WTC11 (cell line): ENCODE data around the gene RNF215. TPM values are rescaled to one million over a fixed set of nuclear protein-coding genes. Genes with fewer than 3 reads are reported as not detected.
A peak's percentile ranks its signal among the peaks of the same experiment; 100 is the strongest.

Experiments used
- ATAC-seq: fragments of 200-7000 bp; cut with Tn5 transposase; 2 replicates; pipeline ENCODE4 v1.10.0; 2021; ENCODE audit warnings: mild to moderate bottlenecking, moderate library complexity
- CTCF ChIA-PET: fragments of 300-600 bp; sonication (Branson Sonifier 250); formaldehyde crosslinking; loops from one replicate; lab custom pipeline; 2021; ENCODE audit warnings: antibody characterized with exemption; lab: Charles Lee
- POLR2A ChIA-PET: fragments of 350-600 bp; sonication (Branson Sonifier 250); formaldehyde crosslinking; loops from one replicate; lab custom pipeline; 2021; ENCODE audit warnings: antibody characterized with exemption; lab: Charles Lee
- DNase-seq: peaks from one replicate; pipeline ENCODE4 v3.0.0; 2021; ENCODE audit warnings: low spot score
- H3K27ac Mint-ChIP-seq: 2 replicates; pipeline ENCODE4 v1.8.0; 2021; ENCODE audit warnings: mixed read lengths
- H3K27me3 Mint-ChIP-seq: 2 replicates; pipeline ENCODE4 v1.8.0; 2021; ENCODE audit warnings: low read depth, mild to moderate bottlenecking, moderate library complexity, mixed read lengths
- H3K36me3 Mint-ChIP-seq: 2 replicates; pipeline ENCODE4 v1.8.0; 2021; ENCODE audit warnings: mixed read lengths
- H3K4me1 Mint-ChIP-seq: 2 replicates; pipeline ENCODE4 v1.8.0; 2022; ENCODE audit warnings: mixed read lengths
- H3K4me3 Mint-ChIP-seq: 2 replicates; pipeline ENCODE4 v1.8.0; 2021; ENCODE audit warnings: mild to moderate bottlenecking, moderate library complexity, mixed read lengths
- H3K9me3 Mint-ChIP-seq: 2 replicates; pipeline ENCODE4 v1.8.0; 2021; ENCODE audit warnings: mixed read lengths
- ATF1 ChIP-seq: sonication (generic); formaldehyde crosslinking; IDR thresholded peaks from 2 replicates; pipeline ENCODE4 v1.8.1; 2023; ENCODE audit warnings: mild to moderate bottlenecking, moderate library complexity, missing genetic modification reagents
- CBFB ChIP-seq: sonication (generic); formaldehyde crosslinking; IDR thresholded peaks from 2 replicates; pipeline ENCODE4 v1.8.1; 2022; ENCODE audit warnings: mild to moderate bottlenecking, low read depth, missing genetic modification reagents
- CREB1 ChIP-seq: sonication (generic); formaldehyde crosslinking; IDR thresholded peaks from 2 replicates; pipeline ENCODE4 v1.8.0; 2023; ENCODE audit warnings: mild to moderate bottlenecking, missing genetic modification reagents
- E2F1 ChIP-seq: sonication (generic); formaldehyde crosslinking; IDR thresholded peaks from 2 replicates; pipeline ENCODE4 v1.8.0; 2022; ENCODE audit warnings: mild to moderate bottlenecking, missing genetic modification reagents
- ERG ChIP-seq: fragments of 250-450 bp; sonication (Bioruptor Pico); IDR thresholded peaks from 2 replicates; pipeline ENCODE4 v1.8.0; 2021; ENCODE audit warnings: mild to moderate bottlenecking
- ESRRA ChIP-seq: sonication (generic); formaldehyde crosslinking; IDR thresholded peaks from 2 replicates; pipeline ENCODE4 v1.8.1; 2022; ENCODE audit warnings: mild to moderate bottlenecking, missing genetic modification reagents, borderline replicate concordance
- ETV6 ChIP-seq: sonication (generic); formaldehyde crosslinking; IDR thresholded peaks from 2 replicates; pipeline ENCODE4 v1.8.1; 2022; ENCODE audit warnings: mild to moderate bottlenecking, missing genetic modification reagents
- FOXJ3 ChIP-seq: sonication (generic); formaldehyde crosslinking; IDR thresholded peaks from 2 replicates; pipeline ENCODE4 v1.9.0; 2021; ENCODE audit warnings: missing genetic modification reagents, mild to moderate bottlenecking, borderline replicate concordance
- FOXP1 ChIP-seq: sonication (generic); formaldehyde crosslinking; IDR thresholded peaks from 2 replicates; pipeline ENCODE4 v1.8.0; 2022; ENCODE audit warnings: missing genetic modification reagents, mild to moderate bottlenecking, moderate library complexity, borderline replicate concordance
- GRHL2 ChIP-seq: fragments of 250-450 bp; sonication (Bioruptor Pico); IDR thresholded peaks from 2 replicates; pipeline ENCODE4 v1.8.0; 2022; ENCODE audit warnings: mild to moderate bottlenecking, moderate library complexity; ENCODE audit not compliant: insufficient replicate concordance, severe bottlenecking
- GTF2I ChIP-seq: fragments of 250-450 bp; sonication (Bioruptor Pico); conservative IDR thresholded peaks from 2 replicates; pipeline ENCODE4 v1.4.0; 2021; ENCODE audit warnings: mild to moderate bottlenecking
- IRF2 ChIP-seq: sonication (generic); formaldehyde crosslinking; IDR thresholded peaks from 2 replicates; pipeline ENCODE4 v1.8.0; 2022; ENCODE audit warnings: low read depth, missing genetic modification reagents, borderline replicate concordance
- JAZF1 ChIP-seq: fragments of 250-450 bp; sonication (Bioruptor Pico); IDR thresholded peaks from 2 replicates; pipeline ENCODE4 v1.9.0; 2021; ENCODE audit warnings: moderate library complexity, mild to moderate bottlenecking, inconsistent platforms
- MAX ChIP-seq: sonication (generic); formaldehyde crosslinking; IDR thresholded peaks from 2 replicates; pipeline ENCODE4 v1.8.0; 2022; ENCODE audit warnings: mild to moderate bottlenecking, missing genetic modification reagents
- MXD4 ChIP-seq: fragments of 250-450 bp; sonication (Bioruptor Pico); IDR thresholded peaks from 2 replicates; pipeline ENCODE4 v1.8.0; 2021; ENCODE audit warnings: mild to moderate bottlenecking, moderate library complexity, borderline replicate concordance
- MYBL2 ChIP-seq: sonication (generic); formaldehyde crosslinking; IDR thresholded peaks from 2 replicates; pipeline ENCODE4 v1.8.1; 2023; ENCODE audit warnings: mild to moderate bottlenecking, moderate library complexity, missing genetic modification reagents
- NFYB ChIP-seq: sonication (generic); formaldehyde crosslinking; conservative IDR thresholded peaks from 2 replicates; pipeline ENCODE4 v1.8.0; 2022; ENCODE audit warnings: low read depth, missing genetic modification reagents
- NR2C2 ChIP-seq: sonication (generic); formaldehyde crosslinking; IDR thresholded peaks from 2 replicates; pipeline ENCODE4 v1.8.0; 2022; ENCODE audit warnings: mild to moderate bottlenecking, missing genetic modification reagents
- OVOL2 ChIP-seq: fragments of 250-450 bp; sonication (Bioruptor Pico); IDR thresholded peaks from 2 replicates; pipeline ENCODE4 v1.9.0; 2021; ENCODE audit warnings: mild to moderate bottlenecking, borderline replicate concordance
- RORB ChIP-seq: fragments of 250-450 bp; sonication (Bioruptor Pico); IDR thresholded peaks from 2 replicates; pipeline ENCODE4 v1.9.0; 2021; ENCODE audit warnings: mild to moderate bottlenecking
- SMAD3 ChIP-seq: sonication (generic); formaldehyde crosslinking; IDR thresholded peaks from 2 replicates; pipeline ENCODE4 v1.8.0; 2022; ENCODE audit warnings: missing genetic modification reagents, mild to moderate bottlenecking, borderline replicate concordance
- TEAD4 ChIP-seq: sonication (generic); formaldehyde crosslinking; IDR thresholded peaks from 2 replicates; pipeline ENCODE4 v1.8.0; 2022; ENCODE audit warnings: mild to moderate bottlenecking, missing genetic modification reagents
- TP53 ChIP-seq: sonication (generic); formaldehyde crosslinking; IDR thresholded peaks from 2 replicates; pipeline ENCODE4 v1.8.1; 2023; ENCODE audit warnings: mild to moderate bottlenecking, missing genetic modification reagents
- USF2 ChIP-seq: sonication (generic); formaldehyde crosslinking; IDR thresholded peaks from 2 replicates; pipeline ENCODE4 v1.8.1; 2023; ENCODE audit warnings: mild to moderate bottlenecking, missing genetic modification reagents, moderate library complexity
- ZNF416 ChIP-seq: fragments of 250-450 bp; sonication (Bioruptor Pico); IDR thresholded peaks from 2 replicates; pipeline ENCODE4 v1.9.0; 2021; ENCODE audit warnings: mild to moderate bottlenecking, inconsistent platforms
- ZNF423 ChIP-seq: fragments of 250-450 bp; sonication (Bioruptor Pico); IDR thresholded peaks from 2 replicates; pipeline ENCODE4 v2.1.2; 2022; ENCODE audit warnings: mild to moderate bottlenecking, moderate library complexity
- ZNF671 ChIP-seq: fragments of 250-450 bp; sonication (Bioruptor Pico); IDR thresholded peaks from 2 replicates; pipeline ENCODE4 v1.8.0; 2021; ENCODE audit warnings: mild to moderate bottlenecking
- total RNA-seq: library from RNA; stranded (reverse); gene quantifications from 3 replicates; pipeline ENCODE4 v1.2.3, GENCODE V29; 2021
- TF ChIP-seq, protein P1 (sequence below): sonication (generic); formaldehyde crosslinking; IDR thresholded peaks from 2 replicates; pipeline ENCODE4 v1.8.1; 2023; ENCODE audit warnings: mild to moderate bottlenecking, missing genetic modification reagents
- TF ChIP-seq, protein P2 (sequence below): fragments of 250-450 bp; sonication (Bioruptor Pico); conservative IDR thresholded peaks from 2 replicates; pipeline ENCODE4 v1.9.0; 2021; ENCODE audit warnings: mild to moderate bottlenecking
- TF ChIP-seq, protein P3 (sequence below): fragments of 250-450 bp; sonication (Bioruptor Pico); IDR thresholded peaks from 2 replicates; pipeline ENCODE4 v2.1.2; 2022; ENCODE audit warnings: mild to moderate bottlenecking, moderate library complexity

Gene RNF215
- total RNA-seq, 1 experiment from 2014 or later, result 25.4 TPM

- CTCF ChIA-PET, result interaction anchor here (0.7 to 6.3 kb wide), 22 partner anchors 10 to 332 kb away, joined by 3 to 149 read pairs (median 4); partner anchors contain the start of genes CASTOR1, CCDC157, RNF215 and SEC14L2
- ATAC-seq (peak; percentile 33), DNase-seq (peak; percentile 76)
- no peaks in the 10 kb centered on the region for H3K9me3 Mint-ChIP-seq
- no peaks in the 10 kb centered on the region; the same call in 1 of the 2 replicates for H3K27me3 Mint-ChIP-seq
- peaks cover 32% of the 10 kb centered on the region for H3K4me1 Mint-ChIP-seq
- H3K27ac Mint-ChIP-seq, result peak overlapping the region; percentile 99
- POLR2A ChIA-PET, result interaction anchor here (0.6 to 3.2 kb wide), 11 partner anchors 10 to 336 kb away, joined by 3 to 35 read pairs (median 6); partner anchors contain the start of genes CCDC157, RNF215, SEC14L2 and SF3A1
- H3K4me3 Mint-ChIP-seq, result peak overlapping the region; percentile 83
- H3K36me3 Mint-ChIP-seq, result peaks cover 33% of the 10 kb centered on the region
- TF ChIP-seq ERG (no peak), MXD4 (CRISPR knock-in tag) (no peak), OVOL2 (no peak), ZNF416 (CRISPR knock-in tag) (no peak), FOXP1 (CRISPR knock-in tag) (no peak), SMAD3 (CRISPR knock-in tag) (no peak), JAZF1 (CRISPR knock-in tag) (no peak), ZNF423 (CRISPR knock-in tag) (peak; percentile 34; the same call in 1 of the 2 replicates), ETV6 (no peak), MAX (CRISPR knock-in tag) (peak; percentile 69; the same call in 1 of the 2 replicates), FOXJ3 (CRISPR knock-in tag) (no peak), GTF2I (CRISPR knock-in tag) (no peak), GRHL2 (CRISPR knock-in tag) (no peak), CREB1 (CRISPR knock-in tag) (0 out of 2 replicates have a peak, but pooled peaks have one; percentile 31), ATF1 (CRISPR knock-in tag) (no peak), MYBL2 (CRISPR knock-in tag) (no peak), TEAD4 (no peak), USF2 (CRISPR knock-in tag) (no peak), RORB (CRISPR knock-in tag) (no peak), ZNF671 (no peak), ESRRA (no peak; the same call in 1 of the 2 replicates), E2F1 (no peak), IRF2 (CRISPR knock-in tag) (no peak), TP53 (CRISPR knock-in tag) (0 out of 2 replicates have a peak, but pooled peaks have one; percentile 51), NFYB (CRISPR knock-in tag) (no peak), NR2C2 (CRISPR knock-in tag) (no peak), CBFB (CRISPR knock-in tag) (0 out of 2 replicates have a peak, but pooled peaks have one; percentile 22)
- TF ChIP-seq, protein P1, sequence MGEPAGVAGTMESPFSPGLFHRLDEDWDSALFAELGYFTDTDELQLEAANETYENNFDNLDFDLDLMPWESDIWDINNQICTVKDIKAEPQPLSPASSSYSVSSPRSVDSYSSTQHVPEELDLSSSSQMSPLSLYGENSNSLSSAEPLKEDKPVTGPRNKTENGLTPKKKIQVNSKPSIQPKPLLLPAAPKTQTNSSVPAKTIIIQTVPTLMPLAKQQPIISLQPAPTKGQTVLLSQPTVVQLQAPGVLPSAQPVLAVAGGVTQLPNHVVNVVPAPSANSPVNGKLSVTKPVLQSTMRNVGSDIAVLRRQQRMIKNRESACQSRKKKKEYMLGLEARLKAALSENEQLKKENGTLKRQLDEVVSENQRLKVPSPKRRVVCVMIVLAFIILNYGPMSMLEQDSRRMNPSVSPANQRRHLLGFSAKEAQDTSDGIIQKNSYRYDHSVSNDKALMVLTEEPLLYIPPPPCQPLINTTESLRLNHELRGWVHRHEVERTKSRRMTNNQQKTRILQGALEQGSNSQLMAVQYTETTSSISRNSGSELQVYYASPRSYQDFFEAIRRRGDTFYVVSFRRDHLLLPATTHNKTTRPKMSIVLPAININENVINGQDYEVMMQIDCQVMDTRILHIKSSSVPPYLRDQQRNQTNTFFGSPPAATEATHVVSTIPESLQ (CRISPR knock-in tag), result no peak
- TF ChIP-seq, protein P2, sequence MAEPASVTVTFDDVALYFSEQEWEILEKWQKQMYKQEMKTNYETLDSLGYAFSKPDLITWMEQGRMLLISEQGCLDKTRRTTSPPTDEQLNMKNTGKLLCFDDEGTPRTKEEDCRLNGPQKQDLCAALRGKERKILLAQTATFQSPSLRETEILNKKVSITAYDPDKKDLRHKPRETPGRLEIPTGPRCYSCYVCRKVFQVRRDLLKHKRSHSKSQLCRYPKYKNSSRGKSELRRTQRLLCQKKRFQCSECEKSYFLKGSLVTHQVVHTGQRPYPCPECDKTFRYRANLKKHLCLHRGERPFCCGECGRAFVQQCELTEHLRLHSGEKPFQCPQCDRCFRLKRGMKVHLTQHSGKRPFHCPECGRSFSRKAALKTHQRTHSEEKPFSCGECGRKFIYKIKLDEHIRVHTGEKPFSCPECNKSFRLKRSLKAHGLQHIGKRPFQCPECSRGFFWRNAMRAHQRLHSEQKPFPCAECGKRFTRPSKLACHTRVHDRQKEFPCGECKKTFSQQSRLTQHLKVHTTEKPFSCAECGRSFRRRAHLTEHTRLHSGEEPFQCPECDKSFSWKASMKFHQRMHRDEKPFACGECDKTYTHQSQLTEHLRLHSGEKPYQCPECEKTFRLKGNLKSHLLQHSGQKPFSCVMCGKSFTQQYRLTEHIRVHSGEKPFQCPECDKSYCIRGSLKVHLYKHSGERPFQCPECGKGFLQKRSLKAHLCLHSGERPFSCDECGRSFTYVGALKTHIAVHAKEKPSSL, result no peak
- TF ChIP-seq, protein P3, sequence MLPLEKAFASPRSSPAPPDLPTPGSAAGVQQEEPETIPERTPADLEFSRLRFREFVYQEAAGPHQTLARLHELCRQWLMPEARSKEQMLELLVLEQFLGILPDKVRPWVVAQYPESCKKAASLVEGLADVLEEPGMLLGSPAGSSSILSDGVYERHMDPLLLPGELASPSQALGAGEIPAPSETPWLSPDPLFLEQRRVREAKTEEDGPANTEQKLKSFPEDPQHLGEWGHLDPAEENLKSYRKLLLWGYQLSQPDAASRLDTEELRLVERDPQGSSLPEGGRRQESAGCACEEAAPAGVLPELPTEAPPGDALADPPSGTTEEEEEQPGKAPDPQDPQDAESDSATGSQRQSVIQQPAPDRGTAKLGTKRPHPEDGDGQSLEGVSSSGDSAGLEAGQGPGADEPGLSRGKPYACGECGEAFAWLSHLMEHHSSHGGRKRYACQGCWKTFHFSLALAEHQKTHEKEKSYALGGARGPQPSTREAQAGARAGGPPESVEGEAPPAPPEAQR, result no peak
Measured at GRCh38 chr22:30423301-30423958, 36.2 kb upstream of the RNF215 start.
